ENCODE results near the gene NEK7. TPM values are rescaled to one million over a fixed set of nuclear protein-coding genes. Genes with fewer than 3 reads are reported as not detected.

NEK7 gene
- total RNA-seq, 3 donors from 2014 or later: 82.3 to 187 (median 105) TPM

DNA sequence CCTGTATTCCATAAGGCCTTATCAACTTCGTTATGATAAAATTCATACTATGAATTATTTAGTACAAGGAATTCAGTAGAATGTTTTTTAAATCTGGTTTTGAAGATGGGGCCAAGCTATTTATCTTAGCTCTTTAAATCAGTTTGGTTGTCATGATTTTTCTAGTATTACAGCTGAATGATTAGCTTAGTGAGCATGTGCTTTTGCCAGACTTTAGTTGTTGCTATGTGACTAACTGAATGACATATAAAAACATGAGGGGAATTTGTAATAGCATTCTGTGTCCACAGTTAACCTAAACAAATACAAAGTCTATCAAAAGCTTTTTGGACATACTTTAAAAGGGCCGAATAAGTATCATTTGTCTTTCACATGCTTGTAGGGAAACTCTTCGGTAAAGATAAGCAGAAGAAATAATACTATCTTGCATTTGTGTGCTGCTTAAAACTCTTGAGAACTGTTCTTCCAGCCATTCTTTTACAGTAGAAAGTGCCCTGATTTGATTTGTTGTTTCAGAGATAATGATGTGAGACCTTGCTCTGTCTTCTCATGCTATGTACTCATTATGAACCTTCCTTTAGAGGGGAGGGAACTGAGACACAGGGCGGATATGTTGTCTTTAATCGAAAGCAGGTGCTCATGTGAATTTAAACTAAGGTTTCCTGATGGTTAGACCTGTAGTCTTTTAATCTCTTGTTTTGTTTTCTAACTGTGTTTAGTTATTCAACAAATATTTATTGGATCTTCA, 18.8 kb downstream of the NEK7 start:
- intact Hi-C loops (cut with DNase I; ENCODE audit: low total_unique reads): no loop called here
- Histone ChIP-seq H3K27ac (no peak overlapping the region), H3K27me3 (no peaks in the 10 kb centered on the region), H3K9me3 (no peaks in the 10 kb centered on the region), H3K36me3 (no peaks in the 10 kb centered on the region), H3K4me1 (peaks cover 4 to 6% of the 10 kb centered on the region in 2 donors), H3K4me3 (no peak overlapping the region)
- TF ChIP-seq, protein P1, sequence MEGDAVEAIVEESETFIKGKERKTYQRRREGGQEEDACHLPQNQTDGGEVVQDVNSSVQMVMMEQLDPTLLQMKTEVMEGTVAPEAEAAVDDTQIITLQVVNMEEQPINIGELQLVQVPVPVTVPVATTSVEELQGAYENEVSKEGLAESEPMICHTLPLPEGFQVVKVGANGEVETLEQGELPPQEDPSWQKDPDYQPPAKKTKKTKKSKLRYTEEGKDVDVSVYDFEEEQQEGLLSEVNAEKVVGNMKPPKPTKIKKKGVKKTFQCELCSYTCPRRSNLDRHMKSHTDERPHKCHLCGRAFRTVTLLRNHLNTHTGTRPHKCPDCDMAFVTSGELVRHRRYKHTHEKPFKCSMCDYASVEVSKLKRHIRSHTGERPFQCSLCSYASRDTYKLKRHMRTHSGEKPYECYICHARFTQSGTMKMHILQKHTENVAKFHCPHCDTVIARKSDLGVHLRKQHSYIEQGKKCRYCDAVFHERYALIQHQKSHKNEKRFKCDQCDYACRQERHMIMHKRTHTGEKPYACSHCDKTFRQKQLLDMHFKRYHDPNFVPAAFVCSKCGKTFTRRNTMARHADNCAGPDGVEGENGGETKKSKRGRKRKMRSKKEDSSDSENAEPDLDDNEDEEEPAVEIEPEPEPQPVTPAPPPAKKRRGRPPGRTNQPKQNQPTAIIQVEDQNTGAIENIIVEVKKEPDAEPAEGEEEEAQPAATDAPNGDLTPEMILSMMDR (IDR thresholded peaks at IDR 0.05): no peak
- TF ChIP-seq POLR2A (IDR thresholded peaks at IDR 0.05) (no peak), POLR2AphosphoS5 (IDR thresholded peaks at IDR 0.05) (no peak)
- no peak for DNase-seq (ENCODE audit: low spot score in 2 of 2)

DNA sequence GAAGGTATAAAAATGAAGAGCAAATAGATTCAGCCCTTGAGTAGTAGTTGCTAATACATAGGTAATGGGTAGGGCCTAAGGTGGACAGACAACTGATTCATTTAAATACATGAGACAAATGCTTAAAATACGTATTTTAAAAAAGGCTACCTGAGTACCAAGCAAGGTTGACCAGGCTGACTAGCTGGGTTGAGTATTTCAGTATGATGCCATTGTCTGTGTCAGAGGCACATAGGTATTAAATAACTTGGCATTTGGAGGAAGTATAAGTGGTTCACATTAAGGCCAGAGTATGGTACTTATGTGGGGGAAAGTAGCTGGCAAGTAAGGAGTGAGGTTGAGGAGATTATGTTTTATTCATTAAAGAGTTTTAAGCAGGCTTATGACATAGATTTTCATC, 19.4 kb downstream of the NEK7 start:
- Histone ChIP-seq H3K4me1 (peaks cover 4 to 6% of the 10 kb centered on the region in 2 donors), H3K9me3 (no peaks in the 10 kb centered on the region), H3K4me3 (no peak overlapping the region), H3K27ac (no peak overlapping the region), H3K27me3 (no peaks in the 10 kb centered on the region), H3K36me3 (no peaks in the 10 kb centered on the region)
- intact Hi-C loops (cut with DNase I; ENCODE audit: low total_unique reads): no loop called here
- DNase-seq (ENCODE audit: low spot score in 2 of 2): no peak
- TF ChIP-seq POLR2AphosphoS5 (IDR thresholded peaks at IDR 0.05) (no peak), POLR2A (IDR thresholded peaks at IDR 0.05) (no peak)
- TF ChIP-seq, protein P1 (IDR thresholded peaks at IDR 0.05): no peak

DNA sequence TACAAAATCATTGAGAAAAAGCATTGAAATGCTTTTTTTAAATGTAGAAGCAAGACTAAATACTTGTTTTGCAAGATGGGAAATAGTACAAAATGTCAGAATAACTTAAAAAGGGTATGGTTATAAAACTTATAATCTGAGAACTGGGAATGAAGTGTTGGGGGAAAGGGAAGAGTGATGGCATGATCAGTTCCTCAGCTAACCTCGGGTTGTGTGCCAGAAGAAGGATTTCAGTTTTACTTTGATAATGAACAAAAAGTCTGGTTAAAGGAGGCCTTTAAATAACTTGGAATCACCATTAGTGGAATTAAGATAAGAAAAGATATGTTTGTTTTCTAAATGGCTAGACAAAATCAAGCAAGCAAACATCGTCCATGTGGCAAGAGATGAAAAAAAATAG, 20.7 kb downstream of the NEK7 start:
- Histone ChIP-seq H3K27me3 (no peaks in the 10 kb centered on the region), H3K4me3 (no peak overlapping the region), H3K27ac (no peak overlapping the region), H3K4me1 (peaks cover 4 to 10% of the 10 kb centered on the region in 2 donors), H3K9me3 (no peaks in the 10 kb centered on the region), H3K36me3 (no peaks in the 10 kb centered on the region)
- intact Hi-C loops (cut with DNase I; ENCODE audit: low total_unique reads): no loop called here
- no peak for DNase-seq (ENCODE audit: low spot score in 2 of 2)
- TF ChIP-seq POLR2A (IDR thresholded peaks at IDR 0.05) (no peak), POLR2AphosphoS5 (IDR thresholded peaks at IDR 0.05) (no peak)
- TF ChIP-seq, protein P1 (IDR thresholded peaks at IDR 0.05): no peak

DNA sequence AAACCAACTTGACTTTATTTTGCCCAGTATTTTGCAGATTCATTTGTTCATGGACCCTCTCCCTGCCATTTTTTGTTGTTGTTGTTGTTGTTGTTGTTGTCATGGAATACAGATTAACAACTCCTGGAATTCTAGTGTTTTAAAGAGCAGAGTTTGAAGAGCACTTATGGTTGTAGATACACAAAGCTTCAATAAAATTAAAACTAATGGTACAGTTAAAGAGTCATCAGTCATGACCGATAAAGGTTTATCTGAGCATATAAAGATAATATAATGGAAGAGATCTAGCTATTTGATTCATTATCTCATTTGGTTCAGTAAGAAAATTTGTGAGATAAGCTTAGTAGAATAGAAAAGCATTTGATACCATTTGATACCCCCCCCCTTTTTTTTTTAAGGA, 21.8 kb downstream of the NEK7 start:
- TF ChIP-seq POLR2AphosphoS5 (IDR thresholded peaks at IDR 0.05): no peak
- no peak for TF ChIP-seq POLR2A (IDR thresholded peaks at IDR 0.05)
- TF ChIP-seq, protein P1 (IDR thresholded peaks at IDR 0.05): no peak
- Histone ChIP-seq H3K27me3 (no peaks in the 10 kb centered on the region), H3K4me3 (no peak overlapping the region), H3K36me3 (no peaks in the 10 kb centered on the region), H3K9me3 (no peaks in the 10 kb centered on the region), H3K27ac (no peak overlapping the region), H3K4me1 (peaks cover 4 to 10% of the 10 kb centered on the region in 2 donors)
- intact Hi-C loops (cut with DNase I; ENCODE audit: low total_unique reads): no loop called here
- no peak for DNase-seq (ENCODE audit: low spot score in 2 of 2)

DNA sequence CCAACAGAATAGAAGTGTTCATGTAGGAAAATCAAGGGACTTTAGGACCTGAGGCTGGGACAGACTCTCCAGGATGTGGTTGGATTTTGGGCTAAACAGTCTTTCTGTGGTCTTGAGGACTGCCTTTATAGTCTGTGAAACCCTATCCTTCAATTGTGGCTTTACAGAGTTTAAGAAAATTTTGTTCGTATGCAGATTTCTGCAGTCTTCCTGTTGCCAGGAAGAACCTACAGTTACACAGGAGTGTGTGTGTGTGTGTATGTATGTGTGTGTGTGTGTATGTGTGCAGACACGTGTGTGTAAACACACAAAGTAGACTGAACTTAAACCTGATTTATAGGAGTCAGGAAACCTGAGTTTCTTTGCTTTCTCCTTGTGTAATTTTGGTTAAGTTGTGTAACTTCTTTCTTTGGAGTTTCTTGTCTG, 22.8 kb downstream of the NEK7 start:
- intact Hi-C loops (cut with DNase I; ENCODE audit: low total_unique reads): no loop called here
- H3K4me1 ChIP-seq: peaks cover 4 to 10% of the 10 kb centered on the region in 2 donors

More for the DNA sequence above, 22.8 kb downstream of the NEK7 start:
- H3K27me3 ChIP-seq: no peaks in the 10 kb centered on the region
- H3K27ac ChIP-seq: no peak overlapping the region
- no peaks in the 10 kb centered on the region for H3K9me3 ChIP-seq
- no peak overlapping the region for H3K4me3 ChIP-seq
- no peaks in the 10 kb centered on the region for H3K36me3 ChIP-seq
- DNase-seq (ENCODE audit: low spot score in 2 of 2): no peak
- no peak for TF ChIP-seq POLR2A (IDR thresholded peaks at IDR 0.05)
